Rectal smooth muscle tissue (tissue), 1 donor: ENCODE results near the gene NAPB.

Source experiments
- H3K27ac ChIP-seq: one replicate; pipeline ENCODE4 v1.7.0; 2013; ENCODE audit warnings: low read depth, low read length, inconsistent platforms
- H3K27me3 ChIP-seq: one replicate; pipeline ENCODE4 v1.7.0; 2013; ENCODE audit warnings: low read length; ENCODE audit not compliant: control insufficient read depth, insufficient read depth
- H3K36me3 ChIP-seq: one replicate; pipeline ENCODE4 v1.7.0; 2013; ENCODE audit warnings: low read length; ENCODE audit not compliant: control insufficient read depth, insufficient read depth
- H3K4me1 ChIP-seq: one replicate; pipeline ENCODE4 v1.7.0; 2013; ENCODE audit warnings: low read length; ENCODE audit not compliant: control insufficient read depth, insufficient read depth
- H3K4me3 ChIP-seq: one replicate; pipeline ENCODE4 v1.7.0; 2013; ENCODE audit warnings: low read length
- H3K9ac ChIP-seq: one replicate; pipeline ENCODE4 v1.7.0; 2013; ENCODE audit warnings: low read length

NAPB gene

DNA sequence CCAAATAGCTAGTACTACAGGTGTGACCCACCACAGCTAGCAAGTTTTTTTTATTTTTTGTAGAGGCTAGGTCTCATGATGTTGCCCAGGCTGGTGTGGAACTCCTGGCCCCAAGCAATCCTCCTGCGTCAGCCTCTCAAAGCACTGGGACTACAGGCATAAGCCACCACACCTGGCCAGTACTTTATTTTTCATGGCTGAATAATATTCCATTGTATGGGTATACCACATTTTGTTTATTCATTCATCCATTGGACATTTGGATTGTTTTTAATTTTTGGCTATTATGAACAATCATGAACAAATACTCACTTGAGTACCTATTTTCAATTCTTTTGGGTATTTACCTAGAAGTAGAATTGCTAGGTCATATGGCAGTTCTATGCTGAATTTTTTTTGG lies 77.7 kb downstream of the NAPB start:
- Histone ChIP-seq H3K4me1 (no peaks in the 10 kb centered on the region), H3K36me3 (no peaks in the 10 kb centered on the region)

GRCh38 chr20:23341073-23341472 lies 80.2 kb downstream of the NAPB start:
- no peaks in the 10 kb centered on the region for H3K27me3 ChIP-seq
- H3K27ac ChIP-seq, result no peak overlapping the region
- H3K4me1 ChIP-seq, result no peaks in the 10 kb centered on the region
- H3K9ac ChIP-seq, result no peak overlapping the region
- H3K4me3 ChIP-seq, result no peak overlapping the region
- no peaks in the 10 kb centered on the region for H3K36me3 ChIP-seq

More for the DNA sequence above, 77.7 kb downstream of the NAPB start:
- no peak overlapping the region for H3K4me3 ChIP-seq
- H3K27ac ChIP-seq, result no peak overlapping the region
- H3K9ac ChIP-seq, result no peak overlapping the region
- H3K27me3 ChIP-seq, result no peaks in the 10 kb centered on the region

DNA sequence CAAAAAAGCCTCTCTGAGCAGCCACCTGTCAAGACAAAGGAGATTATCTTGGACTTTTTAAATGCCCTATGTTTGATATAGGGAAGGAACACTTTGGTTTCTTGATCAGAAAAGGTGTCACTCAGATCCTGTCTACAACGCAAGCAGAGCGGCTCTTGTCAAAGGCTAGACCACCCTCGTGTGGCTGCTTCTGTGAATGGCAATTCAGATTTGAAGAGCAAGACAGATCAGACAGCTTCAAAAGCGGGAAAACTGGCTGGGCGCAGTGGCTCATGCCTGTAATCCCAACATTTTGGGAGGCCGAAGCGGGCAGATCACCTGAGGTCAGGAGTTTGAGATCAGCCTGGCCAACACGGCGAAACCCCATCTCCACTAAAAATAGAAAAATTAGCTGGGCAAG lies 80.8 kb downstream of the NAPB start:
- Histone ChIP-seq H3K27me3 (no peaks in the 10 kb centered on the region), H3K27ac (no peak overlapping the region), H3K9ac (no peak overlapping the region), H3K4me3 (no peak overlapping the region), H3K4me1 (no peaks in the 10 kb centered on the region), H3K36me3 (no peaks in the 10 kb centered on the region)

- Histone ChIP-seq H3K4me3 (no peak overlapping the region), H3K4me1 (no peaks in the 10 kb centered on the region), H3K27me3 (no peaks in the 10 kb centered on the region), H3K27ac (no peak overlapping the region), H3K36me3 (no peaks in the 10 kb centered on the region), H3K9ac (no peak overlapping the region)
Observed at GRCh38 chr20:23339986-23340385, 81.3 kb downstream of the NAPB start.

DNA sequence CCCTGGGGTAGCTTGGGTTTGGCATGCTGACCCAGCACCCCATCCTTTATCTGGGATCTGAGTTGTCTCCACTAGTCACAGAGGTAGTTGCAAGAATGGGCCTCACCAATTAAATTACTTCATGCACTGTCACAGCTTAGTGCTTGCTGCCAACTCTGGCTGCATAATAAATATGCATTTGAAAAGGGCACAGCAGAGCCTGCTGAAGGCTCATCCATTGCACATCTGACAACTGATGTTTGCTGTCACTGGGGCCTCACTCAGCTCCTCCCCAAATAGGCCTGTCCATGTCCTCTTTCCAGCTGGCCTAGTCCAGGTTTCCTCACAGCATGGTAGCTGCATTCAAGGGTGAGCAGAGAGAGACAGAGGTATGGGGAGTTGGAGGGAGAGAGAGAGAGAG lies 84.0 kb downstream of the NAPB start:
- H3K36me3 ChIP-seq, result no peaks in the 10 kb centered on the region
- H3K4me1 ChIP-seq, result no peaks in the 10 kb centered on the region
- no peak overlapping the region for H3K27ac ChIP-seq
- no peak overlapping the region for H3K4me3 ChIP-seq
- H3K27me3 ChIP-seq, result no peaks in the 10 kb centered on the region
- no peak overlapping the region for H3K9ac ChIP-seq

GRCh38 chr20:23336476-23336875 lies 84.8 kb downstream of the NAPB start:
- no peak overlapping the region for H3K4me3 ChIP-seq
- no peaks in the 10 kb centered on the region for H3K4me1 ChIP-seq
- no peak overlapping the region for H3K9ac ChIP-seq
- no peaks in the 10 kb centered on the region for H3K36me3 ChIP-seq
- H3K27me3 ChIP-seq, result no peaks in the 10 kb centered on the region
- H3K27ac ChIP-seq, result no peak overlapping the region

DNA sequence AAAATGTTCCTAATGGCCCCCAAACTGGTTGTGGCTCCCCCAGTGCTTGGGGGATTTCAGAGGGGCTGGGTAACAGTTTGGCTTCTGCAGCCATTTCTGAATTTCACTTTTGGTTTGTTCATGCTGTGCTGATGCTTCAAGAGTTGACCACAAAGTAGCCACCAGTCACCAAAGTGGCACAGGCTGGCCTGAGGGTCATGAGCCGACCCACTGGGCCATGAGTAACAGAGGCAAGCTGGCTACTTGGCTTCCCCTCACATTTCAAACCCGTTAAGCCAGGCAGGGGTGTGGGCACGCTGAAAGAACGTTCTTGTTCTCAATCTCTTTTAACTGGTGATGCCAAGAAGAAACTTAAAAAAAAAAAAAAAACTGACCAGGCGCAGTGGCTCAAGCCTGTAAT lies 85.8 kb downstream of the NAPB start:
- Histone ChIP-seq H3K4me3 (no peak overlapping the region), H3K36me3 (no peaks in the 10 kb centered on the region), H3K4me1 (no peaks in the 10 kb centered on the region), H3K27ac (no peak overlapping the region), H3K9ac (no peak overlapping the region), H3K27me3 (no peaks in the 10 kb centered on the region)

- H3K27me3 ChIP-seq, result no peaks in the 10 kb centered on the region
- H3K9ac ChIP-seq, result no peak overlapping the region
- no peaks in the 10 kb centered on the region for H3K4me1 ChIP-seq
- H3K4me3 ChIP-seq, result no peak overlapping the region
- H3K27ac ChIP-seq, result no peak overlapping the region
- H3K36me3 ChIP-seq, result no peaks in the 10 kb centered on the region
Observed at GRCh38 chr20:23334111-23334510, 87.2 kb downstream of the NAPB start.

DNA sequence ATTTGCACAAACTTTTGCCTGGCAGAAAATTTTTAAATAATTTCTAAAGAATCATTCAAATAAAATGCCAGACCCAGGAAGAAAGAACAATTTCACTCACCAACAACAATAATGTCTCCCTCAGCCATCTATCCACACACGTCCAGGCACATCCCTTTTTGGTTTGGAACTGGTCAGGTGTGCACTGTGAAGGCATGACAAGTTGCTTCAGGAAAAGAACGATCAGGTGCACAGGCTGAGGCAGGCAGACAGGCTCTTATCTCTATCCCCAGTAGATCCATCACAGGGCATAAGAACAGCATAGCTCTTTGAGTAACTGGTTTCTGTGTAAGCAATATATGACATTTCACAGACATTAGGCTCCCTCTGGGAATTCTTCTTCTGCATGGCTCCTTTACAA lies 88.8 kb downstream of the NAPB start:
- Histone ChIP-seq H3K9ac (no peak overlapping the region), H3K27ac (no peak overlapping the region), H3K27me3 (no peaks in the 10 kb centered on the region), H3K36me3 (no peaks in the 10 kb centered on the region), H3K4me3 (no peak overlapping the region), H3K4me1 (no peaks in the 10 kb centered on the region)

GRCh38 chr20:23331450-23332350 lies 89.6 kb downstream of the NAPB start:
- Histone ChIP-seq H3K9ac (no peak overlapping the region), H3K27ac (no peak overlapping the region), H3K4me1 (no peaks in the 10 kb centered on the region), H3K27me3 (no peaks in the 10 kb centered on the region), H3K4me3 (no peak overlapping the region), H3K36me3 (no peaks in the 10 kb centered on the region)

DNA sequence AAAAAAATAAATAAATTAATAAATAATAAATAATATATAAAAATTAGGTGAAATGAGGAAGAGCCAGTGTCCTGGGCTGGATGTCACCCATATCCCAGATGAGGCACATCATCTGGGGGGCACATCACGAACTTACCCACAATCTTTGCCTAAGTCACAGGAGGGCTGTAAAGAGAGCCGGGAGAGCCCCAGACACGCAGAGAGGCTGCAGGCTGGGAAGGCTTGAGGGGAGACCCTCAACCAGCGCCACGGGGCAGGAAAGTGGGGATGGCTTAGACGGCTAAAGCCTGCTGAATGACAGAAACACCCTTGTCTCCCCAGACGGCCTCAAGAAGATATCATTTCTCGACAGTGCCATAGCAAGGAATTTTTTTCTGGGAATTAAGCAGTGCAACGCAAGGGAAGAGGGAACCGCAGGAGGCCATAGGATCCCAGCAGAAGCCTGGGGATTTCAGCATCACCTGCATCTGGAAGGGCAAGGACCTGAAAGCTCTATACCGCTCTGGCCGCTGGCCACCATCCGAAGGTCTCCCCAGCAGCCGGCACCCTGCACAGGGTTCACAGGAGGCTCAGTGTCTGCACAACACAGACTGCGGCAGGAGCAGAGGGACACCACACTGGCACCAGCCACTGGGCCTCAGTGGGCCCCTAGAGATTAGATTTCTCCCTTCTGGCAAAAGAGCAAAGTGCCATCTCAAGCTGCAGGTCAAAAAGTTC lies 93.5 kb downstream of the NAPB start:
- Histone ChIP-seq H3K36me3 (no peaks in the 10 kb centered on the region), H3K9ac (no peak overlapping the region), H3K27me3 (no peaks in the 10 kb centered on the region), H3K27ac (no peak overlapping the region), H3K4me1 (no peaks in the 10 kb centered on the region), H3K4me3 (no peak overlapping the region)

DNA sequence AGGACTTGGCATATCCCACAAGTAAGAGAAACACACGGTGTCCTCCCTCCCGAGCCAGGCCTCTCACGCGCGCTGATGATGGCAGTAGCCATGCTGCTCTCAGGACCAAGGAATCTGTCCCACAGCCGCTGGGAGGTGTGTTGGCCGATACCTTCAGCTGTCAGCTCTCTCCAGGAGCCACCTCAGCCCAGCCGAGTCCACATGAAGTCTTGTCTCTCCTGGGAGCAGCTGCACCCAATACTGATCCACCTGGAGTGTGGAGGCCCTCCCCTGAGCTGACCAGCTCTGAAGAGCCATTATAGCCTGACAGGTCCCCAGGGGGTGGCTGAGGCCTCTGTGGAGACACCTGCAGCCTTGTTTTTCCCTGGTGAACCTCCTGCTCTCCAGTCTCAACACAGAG lies 94.5 kb downstream of the NAPB start:
- Histone ChIP-seq H3K4me1 (no peaks in the 10 kb centered on the region), H3K36me3 (no peaks in the 10 kb centered on the region), H3K27ac (no peak overlapping the region), H3K27me3 (no peaks in the 10 kb centered on the region), H3K9ac (no peak overlapping the region), H3K4me3 (no peak overlapping the region)

- Histone ChIP-seq H3K4me3 (no peak overlapping the region), H3K27me3 (no peaks in the 10 kb centered on the region), H3K9ac (no peak overlapping the region), H3K27ac (no peak overlapping the region), H3K36me3 (no peaks in the 10 kb centered on the region), H3K4me1 (no peaks in the 10 kb centered on the region)
Observed at GRCh38 chr20:23325107-23325506, 96.2 kb downstream of the NAPB start.
